B cell (primary cell): ENCODE measurements around the gene MRPS34. TPM values are rescaled to one million over a fixed set of nuclear protein-coding genes. Genes with fewer than 3 reads are reported as not detected.

ENCODE experiments used
- ATAC-seq: fragments of 200-7000 bp; cut with Tn5 transposase; one replicate; pipeline ENCODE4 v1.10.0; 2021; ENCODE audit warnings: low read depth, mild to moderate bottlenecking, moderate number of reproducible peaks, moderate library complexity
- CTCF ChIA-PET: fragments of 350-600 bp; sonication (Branson Sonifier 250); formaldehyde crosslinking; loops from one replicate; lab custom pipeline; 2021; ENCODE audit warnings: antibody characterized with exemption, inconsistent platforms; lab: Charles Lee
- POLR2A ChIA-PET: fragments of 350-600 bp; sonication (Branson Sonifier 250); formaldehyde crosslinking; loops from one replicate; lab custom pipeline; 2021; ENCODE audit warnings: antibody characterized with exemption; lab: Charles Lee
- DNase-seq: peaks from one replicate; pipeline ENCODE4 v3.0.0; 2013
- H2AFZ ChIP-seq: 2 replicates; pipeline ENCODE4 v1.6.1; 2012; ENCODE audit warnings: mild to moderate bottlenecking, low read depth, low read length; ENCODE audit not compliant: insufficient read depth, poor library complexity, severe bottlenecking
- H3K27ac ChIP-seq, 2 donors: 1 replicate in 1 of 2; 2 replicates in 1 of 2; pipeline ENCODE4 v1.5.1; 2012 to 2013; ENCODE audit warnings: low read length in 2 of 2, mild to moderate bottlenecking in 2 of 2, moderate library complexity in 1 of 2
- H3K27me3 ChIP-seq, 4 experiments: fragments of 200-600 bp in 1 of 4; sonication (generic) in 1 of 4; replicated peaks in 1 of 4; 1 replicate in 2 of 4; 2 replicates in 2 of 4; pipeline versions ENCODE4 v1.6.1 to v1.7.0; 2013 to 2016; ENCODE audit warnings: low read length in 3 of 4, mild to moderate bottlenecking in 2 of 4, mixed read lengths in 1 of 4, moderate library complexity in 1 of 4; ENCODE audit not compliant: insufficient read depth in 4 of 4, control insufficient read depth in 3 of 4; ENCODE audit errors: control extremely low read depth in 1 of 4
- H3K36me3 ChIP-seq, 2 experiments: replicated peaks in 1 of 2; 1 replicate in 1 of 2; 2 replicates in 1 of 2; pipeline versions ENCODE4 v1.6.1 to v1.7.1; 2013; ENCODE audit warnings: low read length in 1 of 2; ENCODE audit not compliant: insufficient read depth in 2 of 2, control insufficient read depth in 1 of 2; ENCODE audit errors: control extremely low read depth in 1 of 2, extremely low read depth in 1 of 2
- H3K4me1 ChIP-seq, 2 donors: fragments of 200-600 bp in 1 of 2; sonication (generic) in 1 of 2; 1 replicate in 1 of 2; 2 replicates in 1 of 2; pipeline versions ENCODE4 v1.5.1 to v1.6.1; 2013 to 2017; ENCODE audit warnings: low read length in 2 of 2; ENCODE audit not compliant: control insufficient read depth in 2 of 2, insufficient read depth in 2 of 2
- H3K4me2 ChIP-seq: replicated peaks from 2 replicates; pipeline ENCODE3; 2012; ENCODE audit warnings: mild to moderate bottlenecking, low read depth, low read length; ENCODE audit not compliant: poor library complexity, severe bottlenecking
- H3K4me3 ChIP-seq, 5 experiments: fragments of 200-600 bp in 1 of 5; sonication (generic) in 1 of 5; 1 replicate in 3 of 5; 2 replicates in 2 of 5; pipeline versions ENCODE4 v1.5.1 to v1.7.0; 2011 to 2016; ENCODE audit warnings: low read length in 4 of 5, mild to moderate bottlenecking in 4 of 5, low read depth in 2 of 5, control low read depth in 1 of 5, moderate library complexity in 1 of 5; ENCODE audit not compliant: insufficient read depth in 1 of 5; ENCODE audit errors: control extremely low read depth in 1 of 5, extremely low read depth in 1 of 5
- H3K79me2 ChIP-seq: fragments of 200-600 bp; sonication (generic); one replicate; pipeline ENCODE4 v1.6.0; 2016; ENCODE audit warnings: low read length; ENCODE audit not compliant: control insufficient read depth, insufficient read depth
- H3K9ac ChIP-seq: fragments of 200-600 bp; sonication (generic); 2 replicates; pipeline ENCODE4 v1.6.1; 2017; ENCODE audit warnings: mild to moderate bottlenecking, low read length, moderate library complexity
- H3K9me3 ChIP-seq, 3 donors: one replicate each; pipeline versions ENCODE4 v1.6.1 to v1.7.1; 2013; ENCODE audit warnings: low read length in 2 of 3; ENCODE audit not compliant: control insufficient read depth in 2 of 3, insufficient read depth in 1 of 3; ENCODE audit errors: control extremely low read depth in 1 of 3
- H4K20me1 ChIP-seq: 2 replicates; pipeline ENCODE4 v1.6.0; 2012; ENCODE audit warnings: mild to moderate bottlenecking, low read length; ENCODE audit not compliant: insufficient read depth, control insufficient read depth, poor library complexity, severe bottlenecking
- H3K27ac Mint-ChIP-seq: one replicate; pipeline ENCODE4 v1.8.0; 2021; ENCODE audit warnings: mixed read lengths
- H3K27me3 Mint-ChIP-seq: one replicate; pipeline ENCODE4 v1.8.0; 2021; ENCODE audit warnings: mixed read lengths
- H3K4me1 Mint-ChIP-seq: one replicate; pipeline ENCODE4 v1.8.0; 2021; ENCODE audit warnings: mixed read lengths
- H3K4me3 Mint-ChIP-seq: one replicate; pipeline ENCODE4 v1.8.0; 2021; ENCODE audit warnings: mixed read lengths
- H3K9me3 Mint-ChIP-seq: one replicate; pipeline ENCODE4 v1.8.0; 2022; ENCODE audit warnings: mixed read lengths; ENCODE audit not compliant: insufficient read depth
- CTCF ChIP-seq: fragments of 200-600 bp; IDR thresholded peaks from one replicate; pipeline ENCODE4 v1.8.0; 2022; ENCODE audit warnings: antibody characterized with exemption, mild to moderate bottlenecking
- EZH2 ChIP-seq: IDR thresholded peaks from 2 replicates; pipeline ENCODE4 v1.6.1; 2012; ENCODE audit warnings: borderline replicate concordance, low read depth, mild to moderate bottlenecking, moderate library complexity, low read length; ENCODE audit not compliant: insufficient read depth, poor library complexity, severe bottlenecking
- WGBS: methylation state at CpG from one replicate; pipeline ENCODE4 v1.1.5; 2013; ENCODE audit warnings: missing lambda C conversion rate; ENCODE audit not compliant: insufficient coverage; 5-methylcytosine and 5-hydroxymethylcytosine counted together
- intact Hi-C: fragments of 100-400 bp; cut with micrococcal nuclease; formaldehyde crosslinking; loops from one replicate; pipeline ENCODE4 v1.10.0; 2022
- polyA plus RNA-seq: library from polyadenylated mRNA; depleted of rRNA; stranded (reverse); fragments of >200 nt; gene quantifications from 2 replicates; pipeline ENCODE4 v1.2.3, GENCODE V29; 2012
- total RNA-seq, 2 donors: library from RNA; stranded (reverse); fragments of 120-200 nt in 1 of 2; gene quantifications; 1 replicate in 1 of 2; 2 replicates in 1 of 2; pipeline versions ENCODE4 v1.2.3 to v1.2.4, GENCODE V29; 2013 to 2022

Gene MRPS34
- total and polyA plus RNA-seq, 2 donors (not counting 1 experiment from before 2014, with no cell fraction given): 44.6 to 55.2 TPM

DNA sequence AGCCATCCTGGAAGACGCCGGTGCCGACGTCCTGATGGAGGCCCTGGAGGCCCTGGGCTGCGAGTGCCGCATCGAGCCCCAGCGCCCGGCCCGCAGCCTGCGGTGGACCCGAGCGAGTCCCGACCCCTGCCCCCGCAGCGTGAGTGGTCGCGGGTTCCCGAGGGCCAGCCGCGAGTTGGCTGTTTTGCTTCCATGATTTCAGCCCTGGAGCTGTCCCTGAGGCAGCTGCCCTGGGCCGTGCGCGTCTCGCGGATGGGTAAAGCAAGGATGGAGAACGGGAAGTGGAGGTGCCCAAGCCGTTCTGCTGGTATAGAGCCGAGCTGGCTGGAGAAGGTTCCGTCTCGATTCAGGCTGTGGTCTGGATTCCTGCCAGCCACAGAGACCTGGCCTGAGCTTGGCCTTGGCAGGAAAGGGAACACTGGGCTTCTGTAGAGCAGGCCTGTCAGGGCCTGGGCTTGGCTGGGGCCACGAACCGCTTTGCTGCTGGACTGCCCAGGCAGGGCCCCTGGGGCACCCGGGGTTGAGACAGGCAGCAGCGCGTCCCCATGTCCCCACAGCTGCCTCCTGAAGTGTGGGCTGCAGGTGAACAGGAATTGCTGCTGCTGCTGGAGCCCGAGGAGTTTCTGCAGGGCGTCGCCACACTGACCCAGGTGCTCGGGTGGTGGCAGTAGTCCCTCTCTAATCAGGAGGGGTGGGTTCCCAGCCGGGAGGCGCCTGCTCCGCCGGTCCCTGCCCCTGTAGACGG, 941 bp upstream of the MRPS34 start:
- H3K9me3 ChIP-seq: no peaks in the 10 kb centered on the region
- 10% methylated on average over 42 of the region's 45 CpGs for WGBS
- Mint-ChIP-seq H3K9me3 (no peaks in the 10 kb centered on the region), H3K4me1 (peaks cover 27% of the 10 kb centered on the region), H3K4me3 (peak overlapping the region; percentile 95), H3K27me3 (no peaks in the 10 kb centered on the region), H3K27ac (peak overlapping the region; percentile 97)
- peaks cover 67% of the 10 kb centered on the region for H4K20me1 ChIP-seq
- H3K4me3 ChIP-seq: peak overlapping the region; percentile 53 to 87 (median 82)
- intact Hi-C loops: loop anchor here (1.0 to 5.0 kb wide), 5 partner anchors 8 to 362 kb away; partner anchors contain the start of genes FAHD1, HAGH, MAPK8IP3 and NUBP2
- peaks cover 0 to 23% of the 10 kb centered on the region in 2 experiments for H3K36me3 ChIP-seq
- DNase-seq: no peak
- ATAC-seq: no peak
- peaks cover 22 to 41% of the 10 kb centered on the region in 2 donors for H3K4me1 ChIP-seq
- H2AFZ ChIP-seq: peak overlapping the region; percentile 81
- peaks cover 31% of the 10 kb centered on the region for H3K79me2 ChIP-seq
- ChIA-PET POLR2A (interaction anchor here (1.0 to 4.4 kb wide), 3 partner anchors 9 to 69 kb away, joined by 3 to 27 read pairs (median 3); partner anchors contain the start of genes NUBP2 and SPSB3), CTCF (interaction anchor here (0.8 to 1.5 kb wide), 3 partner anchors 9 to 367 kb away, joined by 3 to 9 read pairs (median 3); partner anchors contain the start of genes NUBP2, RPS2 and SPSB3)
- H3K27ac ChIP-seq: peak overlapping the region; percentile 22 to 90
- H3K4me2 ChIP-seq: peak overlapping the region; percentile 99
- H3K9ac ChIP-seq: peak overlapping the region; percentile 84
- TF ChIP-seq CTCF (no peak), EZH2 (no peak)
- H3K27me3 ChIP-seq: no peaks in the 10 kb centered on the region
